ENCODE results near the gene HAO1.

Gene HAO1

DNA sequence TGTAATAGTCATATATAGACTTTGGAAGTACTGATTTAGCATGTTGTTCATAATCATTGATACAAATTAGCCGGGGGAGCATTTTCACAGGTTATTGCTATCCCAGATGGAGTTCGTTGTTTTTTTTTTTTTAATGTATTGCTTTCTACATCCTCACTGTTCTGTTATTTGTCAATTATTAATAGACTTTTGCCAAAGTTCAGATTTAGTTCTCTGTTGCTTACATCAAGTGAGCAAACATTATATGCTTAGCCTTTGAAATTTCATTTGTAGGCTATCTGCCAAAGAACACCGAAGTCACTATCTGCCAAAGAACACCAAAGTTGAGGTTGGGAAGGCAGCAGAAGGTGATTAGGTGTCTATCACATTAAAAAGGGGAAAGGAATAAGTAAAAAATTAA lies at the start of gene HAO1:
Gene HAO1, minus strand, starts transcription at position 118 of the 400 bp plus-strand sequence. Its CDS starts 36 bp downstream, at position 82.
- TF ChIP-seq Cebpa-rat (IDR thresholded peaks at IDR 0.05), result no peak
- H4K20me1 ChIP-seq, result no peaks in the 10 kb centered on the region
- H3K27me3 ChIP-seq, result no peaks in the 10 kb centered on the region
- H3K9me3 ChIP-seq, result peaks cover 4% of the 10 kb centered on the region; the same call in 1 of the 2 replicates
- no peak within 1 kb of the TSS for H3K27ac ChIP-seq
- H3K4me2 ChIP-seq, result no peak within 1 kb of the TSS
- H3K36me3 ChIP-seq, result no peaks in the 10 kb centered on the region
- H3K4me1 ChIP-seq, result no peaks in the 10 kb centered on the region
- no peak within 1 kb of the TSS for H3K4me3 ChIP-seq
- no peak within 1 kb of the TSS for H3K9ac ChIP-seq

DNA sequence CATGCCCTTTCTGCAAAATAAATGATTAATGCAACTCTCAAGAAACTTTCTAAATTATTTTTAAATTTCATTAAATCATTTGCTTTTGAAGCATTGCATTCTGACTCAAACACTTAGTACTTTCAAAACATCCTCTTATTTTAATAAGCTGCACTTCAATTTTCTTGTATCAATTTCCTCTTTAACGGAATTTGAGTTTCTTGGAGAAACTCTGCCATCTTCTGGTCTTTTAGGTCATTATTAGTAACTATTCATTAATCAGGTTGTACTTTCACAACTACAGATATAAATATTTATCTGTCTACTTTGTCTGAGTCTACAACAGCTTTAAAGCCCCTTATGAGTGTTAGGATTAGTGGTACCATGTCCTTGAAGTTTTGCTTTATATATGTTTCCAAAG lies 49.1 kb upstream of the HAO1 start:
- Histone ChIP-seq H3K4me3 (no peak overlapping the region), H3K36me3 (peaks cover 74% of the 10 kb centered on the region), H3K4me2 (no peak overlapping the region), H3K27ac (no peak overlapping the region), H3K27me3 (no peaks in the 10 kb centered on the region), H3K9ac (no peak overlapping the region), H3K4me1 (no peaks in the 10 kb centered on the region), H3K9me3 (peaks cover 13% of the 10 kb centered on the region), H4K20me1 (no peaks in the 10 kb centered on the region)
- no peak for TF ChIP-seq Cebpa-rat (IDR thresholded peaks at IDR 0.05)

DNA sequence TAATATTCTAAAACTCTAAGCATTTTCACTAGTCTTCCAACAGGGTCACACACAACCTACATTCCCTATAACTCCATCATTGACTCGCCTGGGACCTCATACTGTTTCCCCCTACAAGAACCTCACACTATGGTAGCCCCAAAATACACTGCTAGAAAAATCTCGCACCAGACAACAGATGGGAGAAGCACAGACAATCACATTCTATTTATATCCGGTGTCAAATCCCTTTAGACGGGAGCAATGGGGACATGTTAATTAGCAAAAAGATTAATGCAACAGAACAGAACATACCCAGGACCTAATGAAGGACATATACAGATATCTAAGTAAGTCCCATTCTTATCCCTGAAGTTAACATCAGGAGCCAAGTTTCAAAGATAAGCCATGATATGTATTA lies 45.7 kb upstream of the HAO1 start:
- no peaks in the 10 kb centered on the region for H3K27me3 ChIP-seq
- H3K4me1 ChIP-seq, result no peaks in the 10 kb centered on the region
- H3K36me3 ChIP-seq, result peaks cover 77% of the 10 kb centered on the region
- H3K4me2 ChIP-seq, result no peak overlapping the region
- H3K4me3 ChIP-seq, result no peak overlapping the region
- H3K9ac ChIP-seq, result no peak overlapping the region
- no peak overlapping the region for H3K27ac ChIP-seq
- TF ChIP-seq Cebpa-rat (IDR thresholded peaks at IDR 0.05), result no peak
- no peaks in the 10 kb centered on the region for H4K20me1 ChIP-seq
- H3K9me3 ChIP-seq, result no peaks in the 10 kb centered on the region

DNA sequence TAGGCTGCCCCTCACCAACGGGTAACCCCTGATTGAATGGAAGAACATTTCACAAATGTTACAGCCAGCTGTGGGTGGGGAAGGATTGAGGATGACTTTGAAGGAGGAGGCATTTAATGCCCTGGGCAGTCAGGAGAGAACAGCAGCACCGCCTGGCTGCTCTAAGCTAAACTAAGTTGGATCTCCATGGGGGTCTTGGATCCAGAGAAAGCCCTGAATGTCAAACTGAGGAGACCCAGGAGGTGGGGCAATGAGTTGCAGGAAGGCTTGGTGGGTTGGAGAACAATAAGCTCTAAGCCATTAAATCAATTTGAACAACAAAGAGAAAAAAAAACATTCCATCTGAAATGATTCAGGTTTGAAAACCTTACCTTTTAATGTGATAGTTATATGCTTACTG lies 43.9 kb upstream of the HAO1 start:
- no peaks in the 10 kb centered on the region for H3K4me1 ChIP-seq
- no peak overlapping the region for H3K4me3 ChIP-seq
- H3K27ac ChIP-seq, result no peak overlapping the region
- no peak overlapping the region for H3K4me2 ChIP-seq
- no peaks in the 10 kb centered on the region for H4K20me1 ChIP-seq
- no peaks in the 10 kb centered on the region for H3K27me3 ChIP-seq
- TF ChIP-seq Cebpa-rat (IDR thresholded peaks at IDR 0.05), result no peak
- peaks cover 74% of the 10 kb centered on the region for H3K36me3 ChIP-seq
- no peaks in the 10 kb centered on the region for H3K9me3 ChIP-seq
- H3K9ac ChIP-seq, result no peak overlapping the region

DNA sequence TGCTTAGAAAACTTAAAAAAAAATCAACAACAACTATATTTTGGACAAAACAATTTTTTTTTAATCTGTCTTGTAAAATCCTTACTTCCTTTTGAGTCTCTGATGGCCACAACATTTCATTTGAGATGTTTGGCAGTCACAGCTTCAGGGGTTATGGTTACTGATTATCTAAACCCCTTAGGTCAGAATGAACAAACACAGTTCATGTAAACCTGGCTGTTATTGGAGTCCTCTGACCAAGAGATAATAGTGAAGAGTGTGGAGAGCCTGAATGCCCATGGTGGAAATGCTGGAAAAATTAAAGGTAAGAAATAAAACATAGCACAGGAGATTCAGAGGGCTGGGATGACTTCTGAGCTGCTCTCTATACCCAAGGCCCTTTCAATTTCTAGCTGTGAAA lies 41.1 kb upstream of the HAO1 start:
- H3K36me3 ChIP-seq, result peaks cover 79% of the 10 kb centered on the region
- H3K27ac ChIP-seq, result no peak overlapping the region
- H3K9ac ChIP-seq, result no peak overlapping the region
- H3K4me1 ChIP-seq, result no peaks in the 10 kb centered on the region
- no peaks in the 10 kb centered on the region for H3K9me3 ChIP-seq
- H3K4me2 ChIP-seq, result no peak overlapping the region
- H3K27me3 ChIP-seq, result no peaks in the 10 kb centered on the region
- H4K20me1 ChIP-seq, result no peaks in the 10 kb centered on the region
- no peak overlapping the region for H3K4me3 ChIP-seq
- no peak for TF ChIP-seq Cebpa-rat (IDR thresholded peaks at IDR 0.05)

DNA sequence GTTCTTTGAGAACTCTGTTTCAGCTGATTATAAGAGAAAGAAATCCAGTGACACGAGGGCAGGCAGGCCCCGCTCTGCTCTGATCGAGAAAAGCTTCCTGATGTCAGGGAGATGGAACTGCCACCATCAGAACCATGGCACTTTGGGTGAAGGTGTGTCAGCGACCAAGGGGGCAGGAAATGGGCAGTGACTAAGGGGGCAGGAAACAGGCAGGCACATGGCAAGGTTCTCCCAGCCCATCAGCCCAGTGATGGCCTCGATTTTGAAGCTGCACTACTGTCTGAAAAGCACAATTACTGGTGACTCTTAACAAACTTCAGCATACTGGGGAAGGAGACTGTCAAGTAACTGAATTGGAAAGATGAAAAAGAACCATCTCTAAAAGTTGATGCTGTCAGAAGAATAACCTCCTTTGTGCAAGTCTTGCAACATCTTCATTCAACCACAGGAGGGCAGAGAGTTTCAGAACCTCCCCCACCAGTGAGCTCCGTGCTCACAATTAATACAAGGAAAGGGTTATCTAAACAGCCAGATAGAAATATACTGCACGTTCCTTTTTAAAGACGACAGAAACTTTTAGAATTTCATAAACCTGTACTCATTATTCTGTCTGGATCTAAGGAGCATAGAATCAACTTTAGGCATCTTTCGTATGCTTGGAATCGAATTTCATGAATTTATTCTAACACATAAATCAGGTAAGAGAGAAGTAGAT lies 40.2 kb upstream of the HAO1 start:
- Histone ChIP-seq H3K27ac (no peak overlapping the region), H4K20me1 (no peaks in the 10 kb centered on the region), H3K4me3 (no peak overlapping the region), H3K36me3 (peaks cover 72% of the 10 kb centered on the region), H3K4me2 (no peak overlapping the region), H3K27me3 (no peaks in the 10 kb centered on the region), H3K9me3 (no peaks in the 10 kb centered on the region), H3K4me1 (no peaks in the 10 kb centered on the region), H3K9ac (no peak overlapping the region)
- no peak for TF ChIP-seq Cebpa-rat (IDR thresholded peaks at IDR 0.05)

DNA sequence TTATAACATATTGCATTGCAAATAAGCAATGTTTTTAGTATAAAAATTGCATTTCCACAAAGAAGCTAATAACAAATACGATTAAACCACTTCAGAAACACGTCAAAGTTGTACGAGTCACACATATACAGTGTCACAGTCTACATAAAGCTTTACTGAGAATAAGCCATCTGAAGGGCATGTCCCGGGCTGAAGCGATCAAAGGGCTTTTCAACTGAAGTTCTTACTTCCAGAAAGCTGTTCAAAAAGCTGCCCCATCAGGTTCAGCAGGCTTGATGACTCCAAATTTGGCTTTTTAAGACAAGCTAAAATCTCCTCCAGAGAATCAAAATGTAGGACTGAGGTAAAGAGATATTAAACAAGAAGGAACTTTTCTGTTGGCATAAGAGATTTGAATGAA lies 37.5 kb upstream of the HAO1 start:
- Histone ChIP-seq H3K4me2 (no peak overlapping the region), H3K4me1 (no peaks in the 10 kb centered on the region), H3K27ac (no peak overlapping the region), H3K9ac (no peak overlapping the region), H3K9me3 (no peaks in the 10 kb centered on the region), H4K20me1 (no peaks in the 10 kb centered on the region), H3K4me3 (no peak overlapping the region), H3K27me3 (no peaks in the 10 kb centered on the region), H3K36me3 (peaks cover 48% of the 10 kb centered on the region)
- no peak for TF ChIP-seq Cebpa-rat (IDR thresholded peaks at IDR 0.05)

DNA sequence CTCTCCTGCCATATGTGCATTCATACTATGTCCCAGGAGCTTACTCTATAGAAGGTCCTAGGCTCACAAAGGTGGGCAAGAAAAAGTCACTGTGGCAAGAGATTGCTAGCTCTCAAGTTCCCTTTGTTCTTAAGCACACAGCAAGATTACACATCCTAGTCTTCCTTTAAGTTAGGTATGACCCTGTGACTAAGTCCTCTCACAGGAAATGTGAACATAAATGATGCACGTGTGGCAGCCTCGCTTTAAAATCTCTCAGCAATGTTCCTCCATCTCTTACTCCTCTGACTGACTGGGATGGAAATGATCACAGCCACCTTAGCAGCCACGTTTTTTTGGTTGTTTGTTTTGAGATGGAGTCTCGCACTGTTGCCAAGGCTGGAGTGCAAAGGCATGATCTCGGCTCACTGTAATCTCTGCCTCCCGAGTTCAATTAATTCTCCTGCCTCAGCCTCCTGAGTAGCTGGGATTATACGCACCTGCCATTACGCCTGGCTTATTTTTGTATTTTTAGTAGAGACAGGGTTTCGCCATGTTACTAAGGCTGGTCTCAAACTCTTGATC lies 35.7 kb upstream of the HAO1 start:
- H3K27ac ChIP-seq, result no peak overlapping the region
- H3K9ac ChIP-seq, result no peak overlapping the region
- H4K20me1 ChIP-seq, result no peaks in the 10 kb centered on the region
- H3K9me3 ChIP-seq, result no peaks in the 10 kb centered on the region
- H3K4me3 ChIP-seq, result no peak overlapping the region
- TF ChIP-seq Cebpa-rat (IDR thresholded peaks at IDR 0.05), result no peak
- no peaks in the 10 kb centered on the region for H3K4me1 ChIP-seq
- H3K4me2 ChIP-seq, result no peak overlapping the region
- no peaks in the 10 kb centered on the region for H3K27me3 ChIP-seq
- H3K36me3 ChIP-seq, result peaks cover 31% of the 10 kb centered on the region

DNA sequence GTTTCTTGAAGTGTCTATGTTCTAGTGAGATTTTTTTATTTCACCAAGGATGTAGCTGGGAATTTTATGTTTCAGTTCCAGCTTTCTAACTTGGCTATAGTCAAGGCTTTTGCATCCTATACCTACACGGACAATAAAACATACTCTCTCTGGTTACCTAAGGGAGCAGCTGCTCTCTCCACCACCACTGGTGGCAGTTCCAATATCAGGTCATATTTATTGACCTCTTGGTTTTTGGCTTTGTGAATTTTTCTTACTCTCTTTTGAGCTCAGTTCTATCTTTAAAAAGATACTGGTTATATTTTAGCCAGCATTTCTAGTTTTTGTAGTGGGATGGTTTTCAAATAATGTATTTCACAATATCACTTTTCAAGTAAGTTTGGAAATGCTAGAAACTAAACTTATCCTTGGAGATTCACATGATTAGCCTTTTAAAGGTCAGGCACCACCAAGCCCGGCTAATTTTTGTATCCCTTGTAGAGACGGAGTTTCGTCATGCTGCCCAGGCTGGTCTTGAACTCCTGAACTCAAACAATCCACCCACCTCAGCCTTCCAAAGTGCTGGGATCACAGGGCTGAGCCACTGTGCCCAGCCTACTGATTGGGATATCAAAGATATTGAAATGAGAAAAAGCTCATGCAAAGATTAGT lies 34.7 kb upstream of the HAO1 start:
- no peaks in the 10 kb centered on the region for H3K27me3 ChIP-seq
- no peak overlapping the region for H3K4me2 ChIP-seq
- H3K9me3 ChIP-seq, result no peaks in the 10 kb centered on the region
- no peak for TF ChIP-seq Cebpa-rat (IDR thresholded peaks at IDR 0.05)
- H3K4me3 ChIP-seq, result no peak overlapping the region
- H3K9ac ChIP-seq, result no peak overlapping the region
- peaks cover 22% of the 10 kb centered on the region for H3K36me3 ChIP-seq
- H4K20me1 ChIP-seq, result no peaks in the 10 kb centered on the region
- H3K27ac ChIP-seq, result no peak overlapping the region
- H3K4me1 ChIP-seq, result no peaks in the 10 kb centered on the region

DNA sequence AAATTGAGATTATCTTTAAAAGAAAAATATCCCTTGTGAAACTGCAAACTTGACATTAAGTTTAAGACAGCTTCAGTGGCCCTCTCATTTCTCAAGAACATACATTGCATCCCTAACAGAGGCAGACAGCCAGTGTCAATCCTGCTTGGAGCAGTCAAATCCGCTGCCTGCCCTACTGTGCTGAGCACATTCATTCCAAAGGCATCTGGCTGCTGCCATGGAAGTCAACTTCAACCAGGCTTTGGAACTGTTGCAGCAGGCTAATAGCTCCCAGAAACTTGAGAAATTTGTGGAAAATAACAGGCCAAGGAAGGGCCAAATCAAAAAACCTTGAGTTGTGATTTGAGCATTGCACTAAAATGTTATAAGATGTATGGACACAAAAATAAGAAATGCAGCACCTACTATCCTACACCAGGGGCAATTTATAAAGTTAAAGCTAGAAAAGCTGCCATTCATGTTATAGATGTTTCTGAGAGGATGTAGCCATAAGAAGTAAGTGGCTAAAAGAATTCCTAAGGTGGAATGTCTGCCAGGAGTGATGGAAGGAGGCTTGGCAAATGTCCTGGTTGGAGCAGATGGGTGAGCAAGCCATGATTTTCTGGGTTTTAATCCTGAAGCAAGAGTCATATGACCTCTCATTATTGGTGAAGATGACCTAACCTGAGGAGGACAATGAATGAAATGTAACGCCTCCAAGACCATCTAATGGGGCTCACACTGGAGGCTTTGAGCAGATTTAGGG lies 31.4 kb upstream of the HAO1 start:
- no peaks in the 10 kb centered on the region for H3K27me3 ChIP-seq
- no peak overlapping the region for H3K4me2 ChIP-seq
- H4K20me1 ChIP-seq, result no peaks in the 10 kb centered on the region
- H3K27ac ChIP-seq, result no peak overlapping the region
- no peak overlapping the region for H3K4me3 ChIP-seq
- H3K9ac ChIP-seq, result no peak overlapping the region
- peaks cover 1% of the 10 kb centered on the region; the same call in 1 of the 2 replicates for H3K36me3 ChIP-seq
- no peaks in the 10 kb centered on the region for H3K9me3 ChIP-seq
- no peak for TF ChIP-seq Cebpa-rat (IDR thresholded peaks at IDR 0.05)
- no peaks in the 10 kb centered on the region for H3K4me1 ChIP-seq

All from BLaER1 (cell line).